ENCODE measurements around the gene HAUS5. TPM values are rescaled to one million over a fixed set of nuclear protein-coding genes. Genes with fewer than 3 reads are reported as not detected.

Gene HAUS5
- total RNA-seq, 2 donors from 2014 or later = 2.2 to 3.9 TPM

GRCh38 chr19:35633727-35634440, 21.3 kb downstream of the HAUS5 start:
- Histone ChIP-seq H3K4me1 (peaks cover 0 to 14% of the 10 kb centered on the region in 2 donors), H3K9me3 (no peaks in the 10 kb centered on the region), H3K27ac (no peak overlapping the region), H3K4me3 (no peak overlapping the region), H3K27me3 (no peaks in the 10 kb centered on the region), H3K36me3 (peaks cover 81% of the 10 kb centered on the region)
- DNase-seq (ENCODE audit: low spot score) = no peak
- TF ChIP-seq, protein P1, sequence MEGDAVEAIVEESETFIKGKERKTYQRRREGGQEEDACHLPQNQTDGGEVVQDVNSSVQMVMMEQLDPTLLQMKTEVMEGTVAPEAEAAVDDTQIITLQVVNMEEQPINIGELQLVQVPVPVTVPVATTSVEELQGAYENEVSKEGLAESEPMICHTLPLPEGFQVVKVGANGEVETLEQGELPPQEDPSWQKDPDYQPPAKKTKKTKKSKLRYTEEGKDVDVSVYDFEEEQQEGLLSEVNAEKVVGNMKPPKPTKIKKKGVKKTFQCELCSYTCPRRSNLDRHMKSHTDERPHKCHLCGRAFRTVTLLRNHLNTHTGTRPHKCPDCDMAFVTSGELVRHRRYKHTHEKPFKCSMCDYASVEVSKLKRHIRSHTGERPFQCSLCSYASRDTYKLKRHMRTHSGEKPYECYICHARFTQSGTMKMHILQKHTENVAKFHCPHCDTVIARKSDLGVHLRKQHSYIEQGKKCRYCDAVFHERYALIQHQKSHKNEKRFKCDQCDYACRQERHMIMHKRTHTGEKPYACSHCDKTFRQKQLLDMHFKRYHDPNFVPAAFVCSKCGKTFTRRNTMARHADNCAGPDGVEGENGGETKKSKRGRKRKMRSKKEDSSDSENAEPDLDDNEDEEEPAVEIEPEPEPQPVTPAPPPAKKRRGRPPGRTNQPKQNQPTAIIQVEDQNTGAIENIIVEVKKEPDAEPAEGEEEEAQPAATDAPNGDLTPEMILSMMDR (IDR thresholded peaks at IDR 0.05) = no peak

DNA sequence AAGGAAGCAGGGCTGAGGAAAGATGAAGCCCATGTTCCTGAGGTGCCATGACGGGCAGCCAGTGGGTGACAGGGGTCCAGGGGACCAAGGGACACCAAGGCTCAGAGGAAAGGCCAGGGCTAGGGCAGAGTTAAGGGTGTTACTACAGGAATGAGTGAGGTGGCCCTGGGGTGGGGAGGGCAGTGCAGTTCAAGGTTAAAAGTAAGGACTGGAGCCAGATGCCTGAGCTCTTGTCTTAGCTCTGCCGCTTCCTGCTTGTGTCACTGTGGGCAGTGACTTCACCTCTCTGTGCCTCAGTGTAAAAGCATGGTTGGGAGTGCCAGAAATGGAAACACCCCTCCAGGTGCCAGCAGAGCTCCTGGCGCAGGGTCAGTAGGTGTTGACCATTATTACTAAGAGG, 24.1 kb downstream of the HAUS5 start:
- TF ChIP-seq, protein P1 (IDR thresholded peaks at IDR 0.05) = no peak
- Histone ChIP-seq H3K27ac (no peak overlapping the region), H3K4me1 (peaks cover 0 to 3% of the 10 kb centered on the region in 2 donors), H3K4me3 (no peak overlapping the region), H3K9me3 (no peaks in the 10 kb centered on the region), H3K27me3 (no peaks in the 10 kb centered on the region), H3K36me3 (peaks cover 66% of the 10 kb centered on the region)
- DNase-seq (ENCODE audit: low spot score) = no peak

- Histone ChIP-seq H3K4me3 (no peak overlapping the region), H3K27ac (no peak overlapping the region), H3K9me3 (no peaks in the 10 kb centered on the region), H3K4me1 (peaks cover 0 to 7% of the 10 kb centered on the region in 2 donors), H3K36me3 (peaks cover 60% of the 10 kb centered on the region), H3K27me3 (no peaks in the 10 kb centered on the region)
- DNase-seq (ENCODE audit: low spot score) = no peak
- TF ChIP-seq, protein P1 (IDR thresholded peaks at IDR 0.05) = no peak
Measured at GRCh38 chr19:35637165-35637564, 24.6 kb downstream of the HAUS5 start.

GRCh38 chr19:35639321-35639639, 26.7 kb downstream of the HAUS5 start:
- H3K4me3 ChIP-seq = no peak overlapping the region
- H3K4me1 ChIP-seq = peaks cover 0 to 22% of the 10 kb centered on the region in 2 donors
- TF ChIP-seq, protein P1 (IDR thresholded peaks at IDR 0.05) = no peak
- no peaks in the 10 kb centered on the region for H3K27me3 ChIP-seq
- H3K36me3 ChIP-seq = peaks cover 39% of the 10 kb centered on the region
- H3K27ac ChIP-seq = no peak overlapping the region
- H3K9me3 ChIP-seq = no peaks in the 10 kb centered on the region
- no peak for DNase-seq (ENCODE audit: low spot score)

DNA sequence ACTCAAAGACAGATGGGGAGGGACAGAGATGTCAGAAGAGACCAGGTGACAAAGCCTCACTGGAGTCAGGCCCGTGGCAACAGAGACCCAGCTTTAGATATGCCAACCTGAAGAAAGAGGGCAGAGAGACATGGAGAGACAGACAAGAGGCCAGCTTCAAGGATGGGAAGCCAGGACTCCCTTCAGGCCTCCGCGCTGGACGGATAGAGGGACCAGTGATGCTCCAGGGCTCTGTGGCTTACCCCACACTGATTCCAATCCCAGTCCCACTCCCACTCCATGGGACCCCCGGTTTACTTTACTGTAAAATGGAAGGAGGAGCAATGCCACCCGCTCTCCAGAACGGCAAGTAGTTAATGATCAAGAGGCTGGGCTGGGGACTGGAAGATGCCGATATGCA, 27.3 kb downstream of the HAUS5 start:
- DNase-seq (ENCODE audit: low spot score) = no peak
- Histone ChIP-seq H3K36me3 (peaks cover 34% of the 10 kb centered on the region), H3K27me3 (no peaks in the 10 kb centered on the region)

More for the DNA sequence above, 27.3 kb downstream of the HAUS5 start:
- Histone ChIP-seq H3K9me3 (no peaks in the 10 kb centered on the region), H3K27ac (no peak overlapping the region), H3K4me1 (peaks cover 0 to 26% of the 10 kb centered on the region in 2 donors), H3K4me3 (no peak overlapping the region)
- TF ChIP-seq, protein P1 (IDR thresholded peaks at IDR 0.05) = no peak

All from right atrium auricular region (tissue), 2 donors.